Endothelial cell of umbilical vein (primary cell): ENCODE results near the gene PRR14. TPM values are rescaled to one million over a fixed set of nuclear protein-coding genes. Genes with fewer than 3 reads are reported as not detected.
A peak's percentile ranks its signal among the peaks of the same experiment; 100 is the strongest.

Experiments used
- BruUV-seq: library from RNA; stranded (reverse); fragments of 400-500 nt; replicated peaks from 2 replicates; lab custom pipeline; 2021; lab: Mats Ljungman, UMichigan
- CTCF ChIA-PET: fragments of 300-600, 350-600 bp; sonication (Branson Sonifier 250); formaldehyde crosslinking; loops from one replicate; lab custom pipeline; 2021; ENCODE audit warnings: antibody characterized with exemption, inconsistent platforms; lab: Charles Lee
- POLR2A ChIA-PET: fragments of 300-600, 350-600 bp; sonication (Branson Sonifier 250); formaldehyde crosslinking; loops from one replicate; lab custom pipeline; 2021; ENCODE audit warnings: antibody characterized with exemption, inconsistent platforms; lab: Charles Lee
- DNase-seq: peaks from one replicate; pipeline ENCODE4 v3.0.0-alpha.2; 2011; ENCODE audit warnings: low read depth, low spot score
- FAIRE-seq: peaks from 2 replicates; lab custom pipeline; 2011; peaks lifted over from hg19 to GRCh38; lab: Jason Lieb, UNC
- H2AFZ ChIP-seq: 2 replicates; pipeline ENCODE4 v1.6.0; 2012; ENCODE audit warnings: low read depth, low read length, control low read depth, inconsistent platforms
- H3K27ac ChIP-seq: 2 replicates; pipeline ENCODE4 v1.5.1; 2011; ENCODE audit warnings: low read depth, mild to moderate bottlenecking, control low read depth, low read length, moderate library complexity; ENCODE audit not compliant: insufficient read depth
- H3K27me3 ChIP-seq, 2 experiments: 2 replicates each; pipeline versions ENCODE4 v1.6.0 to v1.6.1; 2011; ENCODE audit warnings: low read length in 2 of 2, mixed read lengths in 1 of 2; ENCODE audit not compliant: control insufficient read depth in 2 of 2, insufficient read depth in 2 of 2
- H3K36me3 ChIP-seq, 2 experiments: 2 replicates in 1 of 2; 3 replicates in 1 of 2; pipeline ENCODE4 v1.5.1; 2011; ENCODE audit warnings: low read length in 2 of 2, mild to moderate bottlenecking in 1 of 2, moderate library complexity in 1 of 2; ENCODE audit not compliant: control insufficient read depth in 2 of 2, insufficient read depth in 2 of 2; ENCODE audit errors: extremely low read depth in 1 of 2
- H3K4me1 ChIP-seq: 3 replicates; pipeline ENCODE4 v1.5.1; 2011; ENCODE audit warnings: mild to moderate bottlenecking, low read length; ENCODE audit not compliant: control insufficient read depth, insufficient read depth; ENCODE audit errors: extremely low read depth
- H3K4me2 ChIP-seq: 2 replicates; pipeline ENCODE4 v1.6.1; 2011; ENCODE audit warnings: low read length, control low read depth, mixed read lengths; ENCODE audit not compliant: insufficient read depth
- H3K4me3 ChIP-seq, 3 experiments: fragments of 200-600 bp in 1 of 3; sonication (generic), shearing (Covaris generic) in 1 of 3; replicated peaks in 1 of 3; 2 replicates each; pipeline ENCODE4 v1.5.1; 2011 to 2016; ENCODE audit warnings: control low read depth in 3 of 3, low read length in 3 of 3, mild to moderate bottlenecking in 2 of 3, inconsistent platforms in 1 of 3, low read depth in 1 of 3, moderate library complexity in 1 of 3; ENCODE audit not compliant: insufficient read depth in 1 of 3
- H3K79me2 ChIP-seq: 2 replicates; pipeline ENCODE4 v1.6.0; 2012; ENCODE audit warnings: low read length, inconsistent platforms; ENCODE audit not compliant: control insufficient read depth, insufficient read depth
- H3K9ac ChIP-seq: replicated peaks from 2 replicates; pipeline ENCODE3; 2011; ENCODE audit warnings: low read length, control low read depth; ENCODE audit not compliant: insufficient read depth; ENCODE audit errors: extremely low read depth
- H3K9me1 ChIP-seq: replicated peaks from 3 replicates; pipeline ENCODE4 v1.6.0; 2011; ENCODE audit warnings: mild to moderate bottlenecking, low read length; ENCODE audit not compliant: control insufficient read depth, insufficient read depth; ENCODE audit errors: extremely low read depth
- H3K9me3 ChIP-seq: replicated peaks from 2 replicates; pipeline ENCODE4 v1.5.1; 2012; ENCODE audit warnings: low read length, inconsistent platforms; ENCODE audit not compliant: control insufficient read depth, insufficient read depth
- H4K20me1 ChIP-seq: replicated peaks from 2 replicates; pipeline ENCODE3; 2011; ENCODE audit warnings: mild to moderate bottlenecking, low read length; ENCODE audit not compliant: control insufficient read depth, insufficient read depth; ENCODE audit errors: extremely low read depth
- EZH2 ChIP-seq: IDR thresholded peaks from 2 replicates; pipeline ENCODE4 v1.6.1; 2012; ENCODE audit warnings: borderline replicate concordance, low read depth, mild to moderate bottlenecking, moderate library complexity, low read length, inconsistent platforms; ENCODE audit not compliant: severe bottlenecking
- FOS ChIP-seq: IDR thresholded peaks from 2 replicates; pipeline ENCODE4 v1.6.1; 2011; ENCODE audit warnings: mild to moderate bottlenecking, low read length, moderate library complexity, borderline replicate concordance; ENCODE audit not compliant: insufficient read depth
- GATA2 ChIP-seq: IDR thresholded peaks from 2 replicates; pipeline ENCODE4 v1.7.0; 2011; ENCODE audit warnings: low read depth, mild to moderate bottlenecking, moderate library complexity, mixed read lengths, low read length; ENCODE audit not compliant: insufficient read length, insufficient read depth
- JUN ChIP-seq: IDR thresholded peaks from 2 replicates; pipeline ENCODE4 v1.6.1; 2011; ENCODE audit warnings: borderline replicate concordance, low read depth; ENCODE audit not compliant: insufficient read length, insufficient read depth
- MYC ChIP-seq: IDR thresholded peaks from one replicate; pipeline ENCODE4 v1.6.1; 2011; ENCODE audit warnings: mild to moderate bottlenecking, low read depth, low read length
- POLR2A ChIP-seq: IDR thresholded peaks from 2 replicates; pipeline ENCODE4 v1.6.1; 2012; ENCODE audit warnings: low read depth, mild to moderate bottlenecking, control low read depth, low read length
- POLR2AphosphoS5 ChIP-seq: IDR thresholded peaks from 2 replicates; pipeline ENCODE4 v1.6.1; 2012; ENCODE audit warnings: low read depth, mild to moderate bottlenecking, control low read depth, low read length, moderate library complexity; ENCODE audit not compliant: insufficient read depth
- dilution Hi-C: fragments of 300-500 bp; cut with MboI; formaldehyde crosslinking; loops from one replicate; pipeline ENCODE4 v1.15.0; 2019; ENCODE audit warnings: low sequenced_read_pairs; ENCODE audit not compliant: extremely low pct_ligation_motif_present
- intact Hi-C: fragments of 100-400 bp; cut with micrococcal nuclease; formaldehyde crosslinking; loops from one replicate; pipeline ENCODE4 v1.10.0; 2022
- polyA plus RNA-seq, 4 experiments: library from polyadenylated mRNA; depleted of rRNA in 3 of 4; stranded (reverse) in 3 of 4; unstranded in 1 of 4; fragments of >200 nt; gene quantifications; 2 replicates each; pipeline versions ENCODE4 v1.2.1 to v1.2.3, GENCODE V29; 2011 to 2012; ENCODE audit warnings: missing spikeins in 1 of 4
- total RNA-seq: library from RNA; stranded (reverse); gene quantifications from 2 replicates; pipeline ENCODE4 v1.2.3, GENCODE V29; 2021
- TF ChIP-seq, protein P1 (sequence below): IDR thresholded peaks from 2 replicates; pipeline ENCODE4 v1.6.1; 2011; ENCODE audit not compliant: insufficient read depth, insufficient read length
- TF ChIP-seq, protein P2 (sequence below), 2 donors: IDR thresholded peaks; 1 replicate in 1 of 2; 2 replicates in 1 of 2; pipeline ENCODE4 v1.5.1; 2011; ENCODE audit warnings: low read length in 2 of 2, mild to moderate bottlenecking in 2 of 2, moderate library complexity in 2 of 2, control low read depth in 1 of 2, inconsistent platforms in 1 of 2, low read depth in 1 of 2; ENCODE audit not compliant: insufficient read depth in 1 of 2; ENCODE audit errors: extremely low read depth in 1 of 2

Gene PRR14
- total and polyA plus RNA-seq, 2 donors (not counting 3 experiments of a cell fraction or from before 2014, with no cell fraction given), result 17.0 to 70.0 TPM

GRCh38 chr16:30669903-30670824 lies 19.4 kb downstream of the PRR14 start:
- Histone ChIP-seq H3K9me3 (no peaks in the 10 kb centered on the region), H2AFZ (no peak overlapping the region), H3K4me1 (no peaks in the 10 kb centered on the region), H4K20me1 (no peaks in the 10 kb centered on the region), H3K79me2 (no peaks in the 10 kb centered on the region), H3K4me2 (no peak overlapping the region), H3K4me3 (no peak overlapping the region), H3K27ac (no peak overlapping the region), H3K27me3 (no peaks in the 10 kb centered on the region), H3K36me3 (peaks cover 11 to 38% of the 10 kb centered on the region in 2 experiments), H3K9me1 (no peaks in the 10 kb centered on the region), H3K9ac (no peak overlapping the region)
- dilution Hi-C loops, result no loop called here
- TSS peak; percentile 69 for BruUV-seq
- CTCF ChIA-PET, result no interaction called here
- FAIRE-seq, result no peak
- DNase-seq, result no peak
- TF ChIP-seq, protein P1, sequence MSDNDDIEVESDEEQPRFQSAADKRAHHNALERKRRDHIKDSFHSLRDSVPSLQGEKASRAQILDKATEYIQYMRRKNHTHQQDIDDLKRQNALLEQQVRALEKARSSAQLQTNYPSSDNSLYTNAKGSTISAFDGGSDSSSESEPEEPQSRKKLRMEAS, result no peak
- TF ChIP-seq GATA2, result no peak
- no peak for TF ChIP-seq FOS
- TF ChIP-seq, protein P2, sequence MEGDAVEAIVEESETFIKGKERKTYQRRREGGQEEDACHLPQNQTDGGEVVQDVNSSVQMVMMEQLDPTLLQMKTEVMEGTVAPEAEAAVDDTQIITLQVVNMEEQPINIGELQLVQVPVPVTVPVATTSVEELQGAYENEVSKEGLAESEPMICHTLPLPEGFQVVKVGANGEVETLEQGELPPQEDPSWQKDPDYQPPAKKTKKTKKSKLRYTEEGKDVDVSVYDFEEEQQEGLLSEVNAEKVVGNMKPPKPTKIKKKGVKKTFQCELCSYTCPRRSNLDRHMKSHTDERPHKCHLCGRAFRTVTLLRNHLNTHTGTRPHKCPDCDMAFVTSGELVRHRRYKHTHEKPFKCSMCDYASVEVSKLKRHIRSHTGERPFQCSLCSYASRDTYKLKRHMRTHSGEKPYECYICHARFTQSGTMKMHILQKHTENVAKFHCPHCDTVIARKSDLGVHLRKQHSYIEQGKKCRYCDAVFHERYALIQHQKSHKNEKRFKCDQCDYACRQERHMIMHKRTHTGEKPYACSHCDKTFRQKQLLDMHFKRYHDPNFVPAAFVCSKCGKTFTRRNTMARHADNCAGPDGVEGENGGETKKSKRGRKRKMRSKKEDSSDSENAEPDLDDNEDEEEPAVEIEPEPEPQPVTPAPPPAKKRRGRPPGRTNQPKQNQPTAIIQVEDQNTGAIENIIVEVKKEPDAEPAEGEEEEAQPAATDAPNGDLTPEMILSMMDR (IDR thresholded peaks at IDR 0.05; ENCODE audit: extremely low read depth in 1 of 2, insufficient read depth in 1 of 2, low read depth in 1 of 2, low read length in 2 of 2), result no peak
- no peak for TF ChIP-seq JUN
- TF ChIP-seq EZH2, result no peak
- TF ChIP-seq POLR2A, result no peak
- TF ChIP-seq POLR2AphosphoS5, result no peak
- no peak for TF ChIP-seq MYC
- POLR2A ChIA-PET, result no interaction called here
- intact Hi-C loops, result no loop called here
